Measurements from ENCODE around the gene IL24.
"Not testable (repeated sequence)": the region's sequence is repeated elsewhere in the genome, so short reads cannot be mapped to it uniquely, and the experiment has no call there.

The IL24 gene

GRCh38 chr1:206897175-206897574 lies at the start of gene IL24:
TSS of gene IL24 (plus strand) at chr1:206897443. CDS start at chr1:206897833, 390 bp downstream.
- no peak for DNase-seq

DNA sequence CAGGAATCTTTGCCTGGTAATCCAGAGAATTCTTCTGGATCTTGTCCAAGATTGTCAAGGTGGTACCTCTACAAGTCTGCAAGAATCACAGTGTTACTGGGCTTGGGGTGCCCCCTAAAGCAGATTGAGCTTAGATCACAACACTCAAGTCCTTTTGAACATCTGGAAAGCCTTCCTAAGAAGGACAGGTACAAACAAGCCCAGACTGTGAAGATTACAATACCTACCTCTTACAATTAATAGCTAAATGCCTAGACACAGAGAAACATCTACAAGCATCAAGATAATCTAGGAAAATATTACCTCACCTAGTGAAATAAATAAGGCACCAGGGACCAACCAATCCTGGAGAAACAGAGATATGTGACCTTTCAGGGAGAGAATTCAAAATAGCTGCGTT lies 49.3 kb upstream of the IL24 start:
- no peak for DNase-seq

- no peak for DNase-seq
These were observed 46.8 kb upstream of the IL24 start for GRCh38 chr1:206850401-206850800.

DNA sequence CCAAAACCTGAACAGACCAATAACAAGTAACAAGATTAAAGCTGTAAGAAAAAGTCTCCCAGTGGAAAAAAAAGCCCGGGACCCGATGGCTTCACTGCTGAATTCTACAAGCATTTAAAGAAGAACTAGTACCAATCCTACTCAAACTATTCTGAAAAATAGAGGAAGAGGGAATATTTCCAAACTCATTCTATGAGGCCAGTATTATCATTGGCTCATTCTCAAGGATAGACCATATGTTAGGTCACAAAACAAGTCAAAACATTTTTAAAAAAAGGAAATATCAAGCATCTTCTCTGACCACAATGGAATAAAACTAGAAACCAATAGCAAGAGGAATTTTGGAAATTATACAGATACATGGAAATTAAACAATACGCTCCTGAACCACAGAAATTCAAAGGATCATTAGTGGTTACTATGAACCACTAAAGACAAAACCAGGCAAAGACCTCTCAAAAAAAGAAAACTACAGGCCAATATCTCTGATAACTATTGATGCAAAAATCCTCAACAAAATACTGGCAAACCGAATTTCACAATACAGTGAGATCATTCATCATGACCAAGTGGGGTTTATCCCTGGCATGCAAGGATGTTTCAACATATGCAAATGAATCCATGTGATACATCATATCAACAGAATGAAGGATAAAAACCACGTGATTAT lies 45.8 kb upstream of the IL24 start:
- DNase-seq, result no peak

GRCh38 chr1:206852662-206853061 lies 44.6 kb upstream of the IL24 start:
- not testable (repeated sequence) for DNase-seq

GRCh38 chr1:206853696-206854095 lies 43.5 kb upstream of the IL24 start:
- not testable (repeated sequence) for DNase-seq

DNA sequence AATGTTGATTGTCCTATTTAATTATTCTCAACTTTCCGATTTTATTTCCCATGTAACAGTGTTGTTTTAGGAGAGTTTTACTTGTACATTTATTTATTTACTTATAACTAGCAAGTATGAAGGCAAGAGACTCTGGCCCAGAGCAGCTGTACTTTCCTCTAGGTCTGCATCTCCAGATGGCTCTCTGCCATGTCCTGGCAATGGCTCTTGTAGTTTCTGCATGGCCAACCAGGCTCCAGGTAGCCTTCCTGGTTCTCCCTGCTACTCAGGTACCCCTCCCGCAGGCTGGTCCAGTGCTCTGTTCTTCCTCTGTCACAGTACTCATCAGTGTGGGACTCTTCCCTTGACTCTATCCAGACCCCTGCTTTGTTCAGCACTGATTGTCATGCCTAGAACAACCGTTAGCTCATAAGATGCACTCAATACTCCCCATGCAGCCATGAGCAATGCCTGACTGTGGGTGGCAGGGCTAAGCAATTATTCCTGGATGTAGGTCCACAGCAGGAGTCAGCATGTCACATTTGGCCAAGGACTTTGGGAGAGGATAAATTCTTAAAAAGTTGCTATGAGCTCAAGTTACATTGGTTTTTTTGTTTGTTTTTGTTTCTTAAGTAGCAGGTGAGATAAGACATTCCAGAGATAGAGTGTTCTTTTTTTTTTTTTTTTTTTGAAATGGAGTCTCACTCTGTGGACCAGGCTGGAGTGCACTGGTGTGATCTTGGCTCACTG lies 42.7 kb upstream of the IL24 start:
- DNase-seq, result no peak

DNA sequence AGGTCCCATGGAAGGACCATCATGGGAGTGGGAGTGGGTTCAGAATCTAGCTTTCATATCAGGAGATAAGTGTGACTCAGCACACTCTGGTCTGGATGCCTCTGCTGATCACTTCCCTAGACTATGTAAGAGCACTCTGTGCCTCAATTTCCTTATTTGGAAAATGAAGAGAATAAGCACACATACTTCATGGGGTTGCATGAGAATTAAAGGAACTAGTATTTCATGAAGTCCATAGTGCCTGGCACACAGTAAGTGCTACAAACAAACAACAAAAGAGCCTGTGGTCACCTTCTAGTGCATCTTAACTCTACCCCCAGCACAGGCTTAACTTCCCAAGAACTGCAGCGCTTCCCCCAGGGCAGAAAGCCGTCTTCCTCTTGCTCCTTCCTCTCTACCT lies 41.4 kb upstream of the IL24 start:
- DNase-seq, result no peak

DNA sequence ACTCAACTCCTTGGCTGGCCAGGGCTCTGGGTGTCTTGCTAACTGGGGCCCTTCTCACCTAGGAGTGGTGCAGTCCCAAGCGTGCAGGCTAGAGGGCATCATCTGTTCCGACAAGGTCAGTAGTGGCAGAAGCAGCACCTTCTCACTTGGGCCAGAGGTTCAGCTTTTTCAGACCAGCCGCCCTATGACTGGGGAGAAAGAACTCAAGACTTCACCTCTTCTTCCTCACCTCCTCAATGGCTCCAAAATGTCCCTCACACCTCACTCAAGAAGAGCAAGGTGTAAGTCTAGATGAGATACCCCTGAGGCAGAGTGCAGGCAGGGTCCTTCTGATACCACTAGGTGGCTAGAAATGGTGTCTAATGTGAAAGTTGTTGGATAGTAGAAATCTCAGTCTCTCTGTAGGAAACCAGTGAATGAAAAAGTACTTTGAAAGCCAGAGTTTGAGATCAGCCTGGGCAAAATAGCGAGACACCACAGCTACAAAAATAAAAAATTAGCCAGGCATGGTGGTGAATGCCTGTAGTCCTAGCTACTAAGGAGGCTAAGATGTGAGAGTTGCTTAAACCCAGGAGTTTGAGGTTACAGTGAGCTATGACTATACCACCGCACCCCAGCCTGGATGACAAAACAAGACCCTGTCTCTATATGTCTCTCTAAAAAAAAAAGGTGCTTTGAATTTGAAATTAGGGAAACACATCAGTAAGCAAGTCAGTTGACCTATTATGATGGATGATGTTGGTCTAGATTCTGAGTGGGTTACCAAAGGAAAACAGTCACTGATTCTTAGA lies 40.4 kb upstream of the IL24 start:
- no peak for DNase-seq

DNA sequence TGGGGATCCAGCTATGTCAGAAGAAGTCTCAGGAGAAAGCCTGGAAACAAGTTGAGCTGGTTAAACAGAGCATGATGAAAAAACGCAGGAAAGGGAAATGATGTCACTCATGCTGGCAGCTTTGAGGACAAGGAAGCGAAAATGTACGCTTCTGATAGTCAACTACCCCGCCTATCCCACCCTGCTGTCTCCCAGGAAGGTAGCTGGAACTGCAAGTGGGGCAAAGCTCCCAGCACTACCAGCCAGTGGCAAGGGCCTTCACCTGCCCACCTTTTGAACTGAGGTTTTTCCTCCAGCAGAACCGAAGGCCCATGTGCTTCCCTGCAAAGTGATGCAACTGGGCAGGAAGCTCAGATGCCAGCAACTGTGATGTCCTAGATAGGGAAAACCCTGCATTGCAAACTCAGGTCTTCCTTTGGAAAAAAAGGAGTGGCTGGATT lies 38.1 kb upstream of the IL24 start:
- no peak for DNase-seq

- no peak for DNase-seq
These were observed 37.1 kb upstream of the IL24 start for GRCh38 chr1:206860165-206860564.

- no peak for DNase-seq
These were observed 34.0 kb upstream of the IL24 start for GRCh38 chr1:206863266-206863665.

DNA sequence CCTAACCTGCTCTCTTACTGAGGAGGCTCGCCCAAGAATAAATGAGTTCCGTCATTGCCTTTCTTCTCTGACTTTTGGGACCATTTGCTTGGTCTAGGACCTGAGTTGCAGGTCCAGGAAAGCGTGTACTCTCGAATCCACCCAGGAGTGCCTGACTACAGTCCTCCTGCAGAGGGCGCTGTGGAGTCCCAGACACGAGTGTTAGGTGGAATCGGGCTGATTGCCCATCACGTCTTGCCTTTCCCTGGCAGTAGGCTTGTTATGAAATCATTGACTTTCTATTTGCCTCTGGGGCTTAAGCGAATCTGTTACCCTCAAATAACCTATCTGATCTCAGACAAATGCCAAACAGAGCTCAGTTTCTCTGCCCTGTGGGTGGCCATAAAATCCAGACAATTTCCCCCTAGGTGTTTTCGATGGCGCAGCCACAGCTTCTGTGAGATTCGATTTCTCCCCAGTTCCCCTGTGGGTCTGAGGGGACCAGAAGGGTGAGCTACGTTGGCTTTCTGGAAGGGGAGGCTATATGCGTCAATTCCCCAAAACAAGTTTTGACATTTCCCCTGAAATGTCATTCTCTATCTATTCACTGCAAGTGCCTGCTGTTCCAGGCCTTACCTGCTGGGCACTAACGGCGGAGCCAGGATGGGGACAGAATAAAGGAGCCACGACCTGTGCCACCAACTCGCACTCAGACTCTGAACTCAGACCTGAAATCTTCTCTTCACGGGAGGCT lies 32.1 kb upstream of the IL24 start, which contains the start of gene IL20:
IL20 (plus strand) TSS at position 685 of the 733 bp plus-strand sequence. CDS start 230 bp downstream, outside the sequence.
- DNase-seq, result no peak

DNA sequence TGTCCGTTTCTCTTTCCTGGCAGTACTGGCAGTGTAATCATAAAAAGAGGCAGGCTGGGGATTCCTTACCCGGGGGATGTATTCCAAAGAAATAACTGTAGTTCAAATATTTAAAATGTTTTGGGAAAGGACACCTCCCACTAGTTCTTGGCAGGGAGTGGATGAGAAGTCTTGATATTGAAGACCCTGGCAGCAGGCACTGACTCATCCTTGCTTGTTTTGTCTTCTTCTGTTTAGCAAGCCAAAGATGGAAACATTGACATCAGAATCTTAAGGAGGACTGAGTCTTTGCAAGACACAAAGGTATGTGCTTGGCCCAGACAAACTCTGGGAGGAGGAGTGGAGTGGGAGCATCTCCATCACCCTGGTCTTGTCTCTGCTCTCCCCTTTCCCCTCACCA lies 31.2 kb upstream of the IL24 start:
- DNase-seq, result no peak

DNA sequence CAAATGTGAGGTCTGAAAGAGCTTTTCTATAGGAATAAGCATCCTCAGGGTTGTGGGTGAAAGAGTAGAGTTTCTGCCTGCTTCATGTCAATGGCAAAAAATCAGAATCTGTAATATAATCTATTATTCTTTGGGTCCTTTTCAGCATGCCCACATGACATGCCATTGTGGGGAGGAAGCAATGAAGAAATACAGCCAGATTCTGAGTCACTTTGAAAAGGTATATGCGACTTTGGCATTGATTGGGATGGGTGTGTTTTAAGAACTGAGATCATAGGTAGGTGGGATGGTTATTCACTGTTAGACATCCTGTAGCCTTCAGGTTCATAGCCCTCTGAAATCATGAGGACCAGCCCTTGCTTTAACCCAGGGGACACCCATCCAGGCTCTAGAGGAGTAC lies 30.0 kb upstream of the IL24 start:
- no peak for DNase-seq

- no peak for DNase-seq
These were observed 29.5 kb upstream of the IL24 start for GRCh38 chr1:206867716-206868115.

GRCh38 chr1:206868264-206868663 lies 29.0 kb upstream of the IL24 start:
- DNase-seq, result no peak

DNA sequence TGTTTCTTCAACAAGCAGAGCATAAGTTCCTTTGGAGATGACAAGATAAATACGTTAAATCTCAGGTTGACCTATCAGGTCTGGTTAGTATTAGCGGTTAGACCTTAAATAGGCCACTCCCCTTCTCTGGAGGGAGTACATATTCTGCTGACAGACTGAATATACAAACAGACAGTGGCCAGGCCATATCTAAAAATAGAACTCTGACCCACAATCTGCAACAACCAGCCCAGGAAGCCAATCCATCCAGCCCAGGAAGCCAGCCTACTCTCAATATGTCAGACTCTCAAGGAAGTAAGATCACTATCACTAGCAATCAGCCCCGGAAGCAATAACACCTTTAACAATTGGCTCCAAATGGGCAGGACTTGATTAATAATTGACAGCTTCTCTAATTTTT lies 25.1 kb upstream of the IL24 start:
- no peak for DNase-seq

DNA sequence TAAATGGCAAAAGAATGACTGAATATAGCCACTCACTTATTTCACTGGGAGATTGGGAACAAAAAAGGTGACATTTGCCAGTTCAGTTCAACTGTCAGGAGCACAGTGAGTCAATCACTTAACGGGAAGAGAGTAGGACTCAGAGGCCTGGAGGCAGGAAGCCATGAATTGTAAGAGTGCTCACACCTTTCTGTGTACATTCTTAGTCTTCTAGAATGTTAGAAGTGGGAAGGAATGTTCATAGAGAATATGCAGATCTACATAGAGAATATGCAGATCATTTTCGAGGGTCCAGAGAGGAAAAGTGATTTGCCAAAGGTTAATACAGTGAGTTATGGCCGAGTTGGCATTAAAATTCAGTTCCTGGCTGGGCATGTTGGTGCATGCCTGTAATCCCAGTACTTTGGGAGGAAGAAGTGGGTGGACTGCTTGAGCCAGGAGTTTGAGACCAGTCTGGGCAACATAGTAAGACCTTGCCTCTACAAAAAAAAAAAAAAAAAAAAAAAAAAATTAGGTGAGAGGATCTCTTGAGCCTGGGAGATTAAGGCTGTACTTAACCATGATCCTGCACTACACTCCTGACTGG lies 23.5 kb upstream of the IL24 start:
- DNase-seq, result no peak

DNA sequence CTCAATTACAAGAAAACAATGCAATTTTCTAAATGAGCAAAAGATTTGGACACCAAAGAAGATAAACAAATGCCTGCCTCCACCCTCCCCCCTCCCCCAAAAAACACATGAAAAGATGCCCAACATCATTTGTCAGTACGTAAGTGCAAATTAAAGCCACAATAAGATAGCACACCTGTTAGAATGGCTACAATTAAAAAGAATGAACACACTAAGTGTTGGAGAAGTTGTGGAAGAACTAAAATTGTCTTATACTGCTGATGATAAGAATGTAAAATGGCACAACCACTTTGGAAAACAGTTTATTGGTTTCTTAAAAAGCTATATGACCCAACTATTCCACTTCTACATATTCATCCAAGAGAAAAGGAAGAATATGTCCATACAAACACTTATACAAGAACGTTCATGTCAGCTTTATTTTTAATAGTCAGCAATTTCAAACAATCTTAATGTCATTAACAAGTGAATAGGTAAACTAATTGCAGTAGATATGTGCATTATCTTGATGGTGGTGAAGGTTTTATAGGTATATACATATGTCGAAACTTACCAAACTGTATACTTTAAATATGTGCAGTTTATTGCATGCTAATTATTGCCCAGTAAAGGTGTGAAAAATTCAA lies 21.4 kb upstream of the IL24 start:
- no peak for DNase-seq

DNA sequence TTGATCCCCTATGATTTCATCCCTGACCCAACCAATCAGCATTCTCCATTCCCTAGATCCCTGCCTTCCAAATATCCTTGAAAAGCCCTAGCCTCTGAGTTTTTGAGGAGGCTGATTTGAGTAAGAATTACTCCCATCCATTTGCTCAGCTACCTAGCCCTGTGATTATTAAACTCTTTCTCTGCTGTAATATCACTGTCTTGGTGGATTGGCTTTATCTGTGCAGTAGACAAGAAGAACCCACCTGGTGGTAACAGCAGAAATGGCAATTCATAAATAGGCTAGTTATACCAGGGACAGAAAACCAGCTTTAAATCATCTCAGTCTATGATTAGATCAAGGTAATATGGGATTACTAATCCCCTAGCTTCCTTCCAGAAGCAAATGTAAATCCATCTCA lies 18.8 kb upstream of the IL24 start:
- no peak for DNase-seq

- DNase-seq, result no peak
These were observed 16.9 kb upstream of the IL24 start for GRCh38 chr1:206880314-206880713.
